Stimulated activated CD4-positive, alpha-beta T cell treated with anti-CD3 and anti-CD28 coated beads, Interleukin-12 subunit alpha, Interleukin-12 subunit beta, amount 100 ng/mL, for 24 hours (primary cell): ENCODE results near the gene TBC1D16.
"Not testable (repeated sequence)": the region's sequence is repeated elsewhere in the genome, so short reads cannot be mapped to it uniquely, and the experiment has no call there.

Experiments
- DNase-seq, 2 experiments: peaks; one replicate each; pipeline ENCODE4 v3.0.0-alpha.2; 2020; ENCODE audit warnings: low read depth in 2 of 2

The TBC1D16 gene

DNA sequence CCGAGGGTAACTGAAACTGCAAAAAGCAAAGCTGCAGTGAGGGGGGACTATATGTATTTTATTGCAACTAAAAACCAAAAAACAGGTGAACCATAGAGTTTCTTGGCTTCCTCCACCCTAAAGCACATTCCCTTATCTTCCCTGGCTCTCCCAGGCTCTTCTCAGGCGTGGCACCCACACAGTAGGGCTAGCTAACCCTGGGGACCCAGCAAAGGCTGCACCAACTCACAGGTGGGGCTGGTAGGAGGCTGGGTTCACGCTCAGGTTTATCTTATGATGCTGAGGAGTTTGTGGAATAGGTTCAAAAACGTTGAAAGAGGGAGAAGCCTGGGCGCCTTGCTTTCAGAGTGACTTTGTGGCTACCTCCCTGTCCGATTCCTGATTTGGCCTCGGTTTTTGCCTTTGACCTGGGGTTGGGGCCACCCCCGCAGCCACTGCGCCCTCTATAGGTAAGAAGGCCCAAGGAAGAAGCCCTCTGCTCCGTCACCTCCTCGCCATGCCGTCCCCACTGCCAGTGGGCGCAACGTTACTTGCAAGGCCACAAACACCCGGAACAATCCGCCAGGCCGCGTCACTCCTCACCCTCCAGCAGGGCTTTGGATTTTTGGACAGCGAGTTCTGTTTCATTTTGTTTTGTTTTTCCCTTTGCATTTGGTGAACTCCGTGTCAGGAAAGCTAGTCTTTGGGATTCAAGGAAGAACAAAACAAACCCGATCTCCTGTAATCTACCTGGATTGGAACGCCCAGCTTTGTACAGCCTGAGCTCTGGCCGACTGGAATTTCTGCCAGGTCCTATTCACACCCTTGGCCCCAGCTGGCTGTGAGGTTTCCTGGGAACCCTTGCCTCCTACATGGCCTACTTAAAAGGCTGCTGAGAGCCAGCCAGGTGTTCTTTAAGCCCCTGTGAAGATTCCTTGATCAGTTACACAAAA is 60.8 kb downstream of the TBC1D16 start:
- DNase-seq: no peak

DNA sequence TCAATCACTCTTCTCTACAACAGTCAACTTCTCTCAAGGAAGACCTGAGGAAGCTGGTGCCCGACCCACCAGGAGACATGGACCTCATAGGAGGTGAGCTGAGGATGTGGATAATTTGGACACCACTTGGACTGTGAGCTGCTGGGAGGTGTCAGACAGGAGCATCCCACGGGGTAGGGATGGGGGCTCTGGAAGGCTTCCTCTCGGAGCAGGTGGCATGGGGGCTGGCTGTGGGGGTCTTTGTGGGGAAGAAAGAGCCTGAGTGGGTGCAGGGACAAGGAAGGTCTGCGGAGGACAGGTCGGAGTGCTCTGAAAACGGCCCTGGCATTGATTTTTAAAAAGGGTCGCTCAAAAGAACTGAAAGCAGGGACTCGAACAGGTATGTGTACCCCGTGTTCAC is 64.0 kb downstream of the TBC1D16 start:
- DNase-seq: no peak

DNA sequence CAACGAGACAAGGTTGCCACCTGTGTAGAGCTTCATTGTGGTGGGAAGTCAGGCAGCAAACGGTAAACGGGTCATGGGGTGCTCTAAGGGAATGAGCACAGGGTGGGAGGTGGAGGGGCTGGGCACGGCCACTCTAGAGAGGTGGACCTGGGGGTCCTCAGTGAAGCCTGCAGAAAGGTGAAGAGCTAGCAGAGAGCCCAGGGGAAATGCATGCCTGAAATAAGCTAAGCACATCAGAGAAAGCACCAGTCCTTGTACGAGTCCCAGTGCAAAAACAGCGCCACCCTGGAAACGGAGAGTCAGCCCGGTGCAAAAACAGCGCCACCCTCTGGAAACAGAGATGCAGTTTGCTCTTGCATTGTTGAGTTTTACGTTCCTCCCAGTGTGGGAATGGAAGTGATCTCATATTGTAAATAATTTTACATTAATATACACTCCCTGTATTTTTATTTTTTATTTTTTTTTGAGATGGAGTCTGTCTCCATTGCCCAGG is 65.0 kb downstream of the TBC1D16 start:
- no peak for DNase-seq

DNA sequence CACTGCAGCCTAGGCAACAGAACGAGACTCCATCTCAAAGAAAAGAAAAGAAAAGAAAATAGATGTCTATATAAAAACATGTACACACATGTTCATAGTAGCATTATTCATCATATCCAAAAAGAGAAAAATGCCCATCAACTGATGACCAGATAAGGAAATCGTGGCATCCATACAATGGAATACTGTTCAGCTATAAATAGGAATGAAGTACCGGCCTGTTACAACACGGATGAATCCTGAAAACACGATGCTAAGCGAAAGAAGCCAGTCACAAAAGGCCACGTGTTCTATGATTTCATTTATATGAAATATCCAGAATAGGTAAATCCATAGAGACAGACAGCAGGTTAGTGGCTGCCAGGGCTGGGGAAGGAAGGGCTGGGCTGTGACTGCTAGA is 65.8 kb downstream of the TBC1D16 start:
- DNase-seq: no peak

DNA sequence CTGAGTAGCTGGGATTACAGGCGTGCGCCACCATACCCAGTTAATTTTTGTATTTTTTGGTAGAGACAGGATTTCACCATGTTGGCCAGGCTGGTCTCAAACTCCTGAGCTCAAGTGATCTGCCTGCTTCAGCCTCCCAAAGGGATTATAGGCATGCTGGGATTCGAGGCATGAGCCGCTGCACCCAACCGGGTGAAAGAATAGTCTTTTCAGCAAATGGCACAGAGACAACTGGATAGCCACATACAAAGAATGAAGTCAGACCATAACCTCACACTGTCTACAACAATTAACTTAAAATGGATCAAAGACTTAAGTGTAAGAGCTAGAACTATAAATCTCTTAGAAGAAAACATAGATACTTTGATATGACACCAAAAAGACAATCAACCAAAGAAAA is 67.6 kb downstream of the TBC1D16 start:
- DNase-seq: no peak

DNA sequence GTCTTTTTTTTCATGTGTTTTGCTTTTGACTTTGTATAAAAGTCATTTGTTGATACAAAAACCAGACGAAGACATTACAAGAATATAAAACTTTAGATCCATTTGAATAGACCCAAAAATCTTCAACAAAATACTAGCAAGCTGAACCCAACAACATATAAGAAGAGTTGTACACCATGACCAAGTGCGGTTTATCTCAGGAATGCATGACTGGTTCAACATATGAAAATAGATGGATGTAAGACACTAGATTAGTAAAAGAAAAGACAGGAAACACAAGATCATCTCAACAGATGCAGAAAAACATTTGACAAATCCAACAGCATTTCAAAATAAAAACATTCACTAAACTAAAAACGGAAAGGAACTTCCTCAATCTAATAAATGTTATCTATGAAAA is 69.0 kb downstream of the TBC1D16 start:
- no peak for DNase-seq

DNA sequence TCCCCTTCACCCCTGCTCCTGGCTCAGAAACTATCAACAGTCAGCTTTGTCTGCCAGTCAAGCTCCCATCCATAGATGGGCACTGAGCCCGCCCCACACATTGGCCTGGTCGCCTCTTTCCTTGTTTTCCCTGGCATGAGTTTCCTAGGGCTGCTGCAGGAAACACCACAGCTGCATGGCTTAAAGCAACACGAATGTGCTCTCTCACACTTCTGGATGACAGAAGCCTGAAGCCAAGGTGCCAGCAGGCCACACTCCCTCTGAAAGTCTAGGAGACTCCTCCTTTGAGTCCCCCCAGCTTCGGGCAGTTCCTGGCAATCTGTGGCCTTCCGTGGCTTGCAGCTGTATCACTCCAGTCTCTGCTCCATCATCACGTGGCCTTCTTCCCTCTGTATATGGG is 69.9 kb downstream of the TBC1D16 start:
- no peak for DNase-seq

GRCh38 chr17:79962467-79962866 is 73.2 kb downstream of the TBC1D16 start:
- not testable (repeated sequence) for DNase-seq

GRCh38 chr17:79961567-79961966 is 74.1 kb downstream of the TBC1D16 start:
- DNase-seq: not testable (repeated sequence)

DNA sequence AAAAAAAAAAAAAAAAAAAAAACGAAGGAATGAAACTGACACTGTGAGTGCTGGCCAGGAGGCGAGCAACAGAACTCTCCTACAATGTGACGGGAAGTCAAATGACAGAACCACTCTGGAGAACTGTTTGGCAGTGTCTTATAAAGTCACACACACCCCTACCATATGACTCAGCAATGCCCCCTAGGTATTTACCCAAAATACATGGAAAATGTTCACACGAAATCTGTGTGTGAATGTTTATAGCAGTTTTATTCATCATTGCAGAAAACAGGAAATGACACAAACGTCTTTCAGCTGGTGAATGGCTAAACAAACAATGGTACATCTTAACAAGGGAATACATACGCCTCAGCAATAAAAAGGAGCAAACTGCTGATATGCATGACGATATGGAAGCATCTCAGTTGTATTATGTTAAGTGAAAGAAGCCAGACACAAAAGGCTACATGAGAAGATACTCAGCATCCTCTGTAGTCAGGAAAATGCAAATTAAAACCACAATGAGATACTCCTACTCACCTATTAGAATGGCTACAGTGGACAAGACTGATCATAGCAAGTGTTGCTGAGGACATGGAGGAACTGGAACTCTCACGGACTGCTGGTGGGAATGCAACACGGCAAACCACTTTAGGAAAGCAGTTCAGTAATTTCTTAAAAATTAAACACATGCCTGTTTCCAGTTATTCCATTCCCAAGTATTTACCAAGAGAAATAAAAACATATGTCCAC is 74.7 kb downstream of the TBC1D16 start:
- no peak for DNase-seq

DNA sequence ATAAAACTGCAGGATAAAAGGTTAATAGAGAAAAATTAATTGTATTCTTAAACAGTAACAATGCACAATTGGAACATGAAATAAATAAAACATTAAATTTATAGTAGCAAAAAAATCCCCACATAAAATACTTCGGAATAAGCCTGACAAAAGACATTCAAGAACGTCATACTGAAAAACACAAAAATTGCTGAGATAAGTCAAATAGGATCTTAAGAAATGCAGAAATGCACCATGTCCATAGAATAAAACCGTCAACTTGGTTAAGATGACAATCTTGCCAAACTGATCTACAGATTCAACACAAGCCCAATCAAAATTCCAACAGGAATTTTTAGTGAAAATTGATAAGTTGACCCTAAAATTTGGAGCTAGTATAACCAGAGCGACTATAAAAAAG is 76.6 kb downstream of the TBC1D16 start:
- no peak for DNase-seq

DNA sequence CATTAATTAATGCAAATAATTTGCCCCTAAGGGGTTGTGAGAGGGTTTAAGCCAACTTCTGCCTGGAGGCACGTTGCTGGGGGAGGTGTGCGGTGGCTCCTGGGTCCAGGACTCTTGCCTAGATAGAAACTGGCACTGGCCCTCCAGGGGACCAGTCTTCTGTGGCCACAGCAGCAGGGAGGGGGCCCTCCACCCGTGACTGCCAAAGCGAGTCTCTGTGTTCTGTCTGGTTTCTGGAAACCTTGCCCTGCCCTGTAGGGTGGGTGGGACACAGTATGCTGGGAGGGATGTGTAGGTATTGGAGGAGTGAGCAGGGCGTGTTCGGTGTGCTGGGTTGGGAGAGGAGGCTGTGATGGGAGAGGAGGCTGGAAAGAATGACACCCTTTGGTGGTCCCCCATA is 78.8 kb downstream of the TBC1D16 start:
- no peak for DNase-seq

GRCh38 chr17:79956441-79956735 is 79.3 kb downstream of the TBC1D16 start:
- DNase-seq: not testable (repeated sequence)

DNA sequence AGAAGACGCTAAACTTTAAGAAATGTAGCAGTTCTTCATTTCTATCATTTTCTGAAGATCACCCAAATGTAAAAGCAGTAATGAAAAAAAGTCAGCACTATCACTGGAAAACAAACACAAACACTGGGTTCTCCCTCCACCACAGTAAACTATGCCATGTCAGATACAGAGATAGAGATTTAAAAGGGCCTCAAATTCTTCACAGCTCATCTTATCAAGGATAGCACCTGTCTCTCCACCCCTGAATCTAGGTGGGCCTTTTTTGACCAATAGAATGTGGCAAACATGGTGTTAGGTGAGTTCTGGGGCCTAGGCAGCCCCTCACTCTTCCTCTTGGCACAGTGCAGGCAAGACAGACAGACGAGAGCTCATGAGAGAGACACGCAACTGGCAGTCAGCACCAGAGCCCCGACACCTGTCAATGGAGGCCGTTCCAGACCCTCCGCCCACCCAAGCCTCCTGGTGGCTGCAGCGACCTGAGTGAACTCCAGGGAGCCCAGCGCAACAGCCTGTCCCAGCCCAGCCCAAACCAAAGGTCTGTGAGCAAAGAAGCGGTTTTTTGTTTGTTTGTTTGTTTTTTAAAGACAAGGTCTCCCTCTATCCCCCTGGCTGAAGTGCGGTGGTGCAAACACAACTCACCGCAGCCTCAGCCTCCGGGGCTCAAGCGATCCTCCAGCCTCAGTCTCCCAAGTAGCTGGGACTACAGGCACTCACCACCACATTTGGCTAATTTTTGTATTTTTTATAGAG is 79.8 kb downstream of the TBC1D16 start:
- no peak for DNase-seq

GRCh38 chr17:79955167-79955549 is 80.5 kb downstream of the TBC1D16 start:
- no peak for DNase-seq

DNA sequence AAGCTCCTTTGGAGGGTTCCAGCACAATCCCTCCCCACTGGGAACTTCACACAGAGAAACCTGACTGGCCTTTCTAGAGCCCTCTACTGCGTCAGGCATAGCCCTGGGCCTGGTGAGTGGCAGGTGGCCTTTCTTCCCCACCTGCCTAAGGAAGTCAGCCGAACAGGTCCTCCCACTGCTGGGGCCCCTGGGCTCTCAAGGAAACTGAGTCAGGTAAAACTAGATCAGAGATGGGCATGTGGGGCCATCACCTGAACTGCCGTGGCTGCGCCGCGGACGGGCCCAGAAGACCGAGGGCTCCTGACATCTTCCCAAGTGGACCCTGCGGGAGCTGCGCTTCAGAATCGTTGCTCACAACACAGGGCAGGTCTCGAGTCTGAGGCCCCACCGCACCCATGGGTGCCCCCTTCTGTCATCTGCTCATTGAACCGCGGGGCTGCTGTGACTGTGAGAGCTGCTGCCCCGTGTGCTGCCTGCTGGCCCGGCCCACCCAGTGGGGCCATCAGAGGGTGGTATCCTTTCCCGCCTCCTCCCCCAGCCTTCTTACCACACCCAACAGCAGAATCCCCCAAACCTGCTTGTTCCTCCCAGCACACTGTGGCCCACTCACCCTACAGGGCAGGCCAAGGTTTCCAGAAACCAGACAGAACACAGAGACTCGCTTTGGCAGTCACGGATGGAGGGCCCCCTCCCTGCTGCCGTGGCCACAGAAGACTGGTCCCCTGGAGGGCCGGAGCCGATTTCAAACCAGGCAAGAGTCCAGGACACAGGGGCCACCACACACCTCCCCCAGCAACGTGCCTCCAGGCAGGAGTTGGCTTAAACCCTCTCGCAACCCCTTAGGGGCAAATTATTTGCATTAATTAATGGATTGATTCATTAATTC is 81.1 kb downstream of the TBC1D16 start:
- DNase-seq: no peak

- DNase-seq: no peak
Observed at GRCh38 chr17:79953335-79953734, 82.3 kb downstream of the TBC1D16 start.

- no peak for DNase-seq
Observed at GRCh38 chr17:79952901-79953300, 82.8 kb downstream of the TBC1D16 start.

DNA sequence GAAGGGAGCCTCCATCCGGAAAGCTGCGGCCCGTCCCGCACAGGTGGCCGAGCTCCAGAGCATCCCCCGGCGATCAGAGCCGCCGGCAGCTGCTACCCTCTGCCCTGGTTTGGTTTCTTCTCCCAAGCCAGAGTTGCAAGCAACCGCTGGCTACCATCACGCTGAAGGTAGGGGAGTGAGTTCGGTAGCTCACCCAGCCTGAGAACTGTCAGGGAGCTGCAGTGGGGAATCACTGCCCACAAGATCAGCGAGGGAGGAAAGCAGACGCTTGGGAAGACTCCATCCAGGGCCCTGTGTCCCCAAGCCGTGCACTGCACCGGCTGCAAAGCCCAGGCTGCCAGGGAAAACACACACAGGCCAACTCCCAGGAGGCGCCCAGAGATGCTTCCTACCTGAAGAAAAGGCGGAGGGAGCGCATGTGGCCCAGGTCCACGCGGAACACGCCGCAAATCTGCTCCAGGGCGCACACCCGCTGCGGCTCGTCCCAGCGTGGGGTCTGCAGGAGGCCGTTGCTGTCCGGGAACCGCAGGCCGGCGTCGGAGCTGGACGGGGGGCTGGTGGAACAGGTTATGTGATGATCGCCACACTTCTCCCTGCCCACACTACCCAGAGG is 83.3 kb downstream of the TBC1D16 start:
- DNase-seq: no peak

DNA sequence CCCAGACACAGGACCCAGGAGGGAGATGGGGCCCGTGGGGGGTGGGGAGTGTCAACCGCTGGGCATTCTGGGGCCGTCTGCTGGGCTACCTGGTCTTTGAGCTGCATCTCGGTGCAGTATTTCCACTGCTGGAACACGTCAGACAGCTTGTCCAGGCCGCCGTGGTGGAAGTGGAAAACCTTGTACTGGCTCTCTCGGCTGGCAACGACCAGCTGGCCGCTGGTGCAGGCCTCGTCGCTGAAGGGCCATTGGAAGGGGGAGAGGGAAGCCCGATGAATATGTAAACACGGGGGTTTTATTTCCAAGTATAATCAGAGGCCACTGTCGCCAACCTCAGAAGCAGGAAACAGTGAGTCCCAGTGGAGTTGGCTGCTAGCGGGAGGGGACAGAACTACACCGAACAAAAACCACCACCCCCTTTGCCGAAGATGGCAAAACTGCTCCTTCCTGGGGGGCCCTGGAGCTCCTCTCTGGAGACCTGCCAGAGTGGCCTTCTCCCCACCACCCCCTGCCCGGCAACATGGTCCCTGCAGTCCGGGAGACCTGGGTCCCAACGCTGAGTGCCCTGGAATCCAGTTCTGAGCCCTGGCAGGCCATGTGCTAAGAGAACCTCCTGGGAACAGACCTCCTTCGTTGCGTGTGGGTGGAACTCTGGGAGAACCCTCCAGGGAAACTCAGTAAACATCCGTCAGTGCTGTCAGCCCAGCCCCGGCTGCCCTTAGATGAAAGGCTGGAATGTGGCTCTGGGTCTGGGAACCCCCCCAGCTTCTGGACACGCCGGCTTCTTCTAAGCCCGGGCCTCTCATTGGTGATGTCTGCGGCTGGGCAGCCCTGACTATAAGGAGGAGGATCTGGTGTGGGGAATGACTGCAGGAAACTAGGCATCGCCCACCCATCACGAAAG is 84.1 kb downstream of the TBC1D16 start:
- DNase-seq: no peak
